HepG2 (cell line): ENCODE measurements around the gene SAP30. TPM values are rescaled to one million over a fixed set of nuclear protein-coding genes. Genes with fewer than 3 reads are reported as not detected.

Experiments
- ATF5 ChIP-seq: sonication (generic); formaldehyde crosslinking; IDR thresholded peaks from 2 replicates; pipeline ENCODE4 v1.4.0; 2020; ENCODE audit warnings: mild to moderate bottlenecking, low read depth, missing genetic modification reagents
- FLYWCH1 ChIP-seq: sonication (generic); formaldehyde crosslinking; IDR thresholded peaks from 2 replicates; pipeline ENCODE4 v1.8.1; 2023; ENCODE audit warnings: mild to moderate bottlenecking, missing genetic modification reagents
- FOXK2 ChIP-seq: fragments of 450-650 bp; IDR thresholded peaks from 2 replicates; pipeline ENCODE4 v1.6.1; 2016
- HES4 ChIP-seq: sonication (generic); formaldehyde crosslinking; IDR thresholded peaks from 2 replicates; pipeline ENCODE4 v1.9.0; 2021; ENCODE audit warnings: mild to moderate bottlenecking, missing genetic modification reagents, borderline replicate concordance
- HNRNPLL ChIP-seq: fragments of 200-400 bp; formaldehyde crosslinking; IDR thresholded peaks from 2 replicates; pipeline ENCODE4 v1.6.1; 2017; ENCODE audit warnings: mild to moderate bottlenecking, low read depth, low read length; ENCODE audit not compliant: poor library complexity, severe bottlenecking
- KDM5A ChIP-seq: fragments of 200-600 bp; sonication (generic); IDR thresholded peaks from 2 replicates; pipeline ENCODE4 v1.7.0; 2018; ENCODE audit warnings: antibody characterized with exemption, mild to moderate bottlenecking, low read length, borderline replicate concordance
- MYC ChIP-seq: sonication (generic); formaldehyde crosslinking; IDR thresholded peaks from 2 replicates; pipeline ENCODE4 v1.9.0; 2021; ENCODE audit warnings: missing genetic modification reagents, borderline replicate concordance
- NCOA1 ChIP-seq: sonication (generic); formaldehyde crosslinking; IDR thresholded peaks from 2 replicates; pipeline ENCODE4 v1.9.0; 2021; ENCODE audit warnings: missing genetic modification reagents
- NFE2L1 ChIP-seq: sonication (generic); formaldehyde crosslinking; IDR thresholded peaks from 2 replicates; pipeline ENCODE4 v1.4.0; 2020; ENCODE audit warnings: missing genetic modification reagents, mild to moderate bottlenecking, borderline replicate concordance
- NFE2L2 ChIP-seq: fragments of 150-350 bp; IDR thresholded peaks from 2 replicates; pipeline ENCODE4 v1.6.1; 2014; ENCODE audit warnings: low read length
- RBAK ChIP-seq: sonication (generic); formaldehyde crosslinking; IDR thresholded peaks from 2 replicates; pipeline ENCODE4 v1.5.1; 2020; ENCODE audit warnings: mild to moderate bottlenecking, missing genetic modification reagents
- REPIN1 ChIP-seq: sonication (generic); formaldehyde crosslinking; IDR thresholded peaks from 2 replicates; pipeline ENCODE4 v1.8.0; 2022; ENCODE audit warnings: missing genetic modification reagents, low read depth, mild to moderate bottlenecking, borderline replicate concordance
- REXO4 ChIP-seq: sonication (generic); formaldehyde crosslinking; IDR thresholded peaks from 2 replicates; pipeline ENCODE4 v1.8.0; 2022; ENCODE audit warnings: missing genetic modification reagents, mild to moderate bottlenecking, borderline replicate concordance
- SIX4 ChIP-seq: sonication (generic); formaldehyde crosslinking; IDR thresholded peaks from 2 replicates; pipeline ENCODE4 v1.4.0; 2020; ENCODE audit warnings: missing genetic modification reagents
- ZBTB10 ChIP-seq: sonication (generic); formaldehyde crosslinking; IDR thresholded peaks from 2 replicates; pipeline ENCODE4 v1.4.0; 2020; ENCODE audit warnings: missing genetic modification reagents, borderline replicate concordance
- ZBTB34 ChIP-seq: sonication (generic); formaldehyde crosslinking; IDR thresholded peaks from 2 replicates; pipeline ENCODE4 v1.8.0; 2022; ENCODE audit warnings: mild to moderate bottlenecking, missing genetic modification reagents
- ZMAT5 ChIP-seq: sonication (generic); formaldehyde crosslinking; IDR thresholded peaks from 2 replicates; pipeline ENCODE4 v1.5.0; 2020; ENCODE audit warnings: mild to moderate bottlenecking, low read depth, missing genetic modification reagents, borderline replicate concordance
- ZMYM4 ChIP-seq: sonication (generic); formaldehyde crosslinking; IDR thresholded peaks from 2 replicates; pipeline ENCODE4 v1.8.1; 2023; ENCODE audit warnings: mild to moderate bottlenecking, missing genetic modification reagents
- ZNF10 ChIP-seq: sonication (generic); formaldehyde crosslinking; IDR thresholded peaks from 2 replicates; pipeline ENCODE4 v1.4.0; 2020; ENCODE audit warnings: mild to moderate bottlenecking, low read depth, missing genetic modification reagents, borderline replicate concordance
- ZNF253 ChIP-seq: sonication (generic); formaldehyde crosslinking; IDR thresholded peaks from 2 replicates; pipeline ENCODE4 v1.8.0; 2022; ENCODE audit warnings: mild to moderate bottlenecking, missing genetic modification reagents, borderline replicate concordance
- ZNF260 ChIP-seq: sonication (generic); formaldehyde crosslinking; IDR thresholded peaks from 2 replicates; pipeline ENCODE4 v1.4.0; 2020; ENCODE audit warnings: missing genetic modification reagents, low read depth, mild to moderate bottlenecking, borderline replicate concordance
- ZNF563 ChIP-seq: sonication (generic); formaldehyde crosslinking; IDR thresholded peaks from 2 replicates; pipeline ENCODE4 v1.8.0; 2022; ENCODE audit warnings: mild to moderate bottlenecking, moderate library complexity, missing genetic modification reagents
- polyA plus RNA-seq, 8 experiments: library from polyadenylated mRNA; depleted of rRNA in 3 of 8; stranded (reverse) in 7 of 8; unstranded in 1 of 8; fragments of >200 nt; fragmentation: Illumina TruSeq in 4 of 8; extraction: Trizol in 4 of 8; gene quantifications; 2 replicates each; pipeline versions ENCODE4 v1.2.1 to v1.2.3, GENCODE V29; 2011 to 2016; ENCODE audit warnings: low read depth in 4 of 8, missing spikeins in 1 of 8, mixed read lengths in 1 of 8; ENCODE audit not compliant: insufficient read depth in 1 of 8
- total RNA-seq, 5 experiments: library from RNA; depleted of rRNA; stranded (reverse); fragments of >200 nt; fragmentation: Illumina TruSeq; extraction: Trizol; gene quantifications; 2 replicates each; pipeline ENCODE4 v1.2.3, GENCODE V29; 2016; ENCODE audit warnings: low read depth in 1 of 5
- TF ChIP-seq, protein P1 (sequence below): sonication (generic); formaldehyde crosslinking; IDR thresholded peaks from 2 replicates; pipeline ENCODE4 v1.5.0; 2020; ENCODE audit warnings: mild to moderate bottlenecking, missing genetic modification reagents

SAP30 gene
- total and polyA plus RNA-seq, 2 of the 13 experiments (the other 11 are each of a cell fraction or from before 2014, with no cell fraction given), result 14.2 to 25.1 TPM

DNA sequence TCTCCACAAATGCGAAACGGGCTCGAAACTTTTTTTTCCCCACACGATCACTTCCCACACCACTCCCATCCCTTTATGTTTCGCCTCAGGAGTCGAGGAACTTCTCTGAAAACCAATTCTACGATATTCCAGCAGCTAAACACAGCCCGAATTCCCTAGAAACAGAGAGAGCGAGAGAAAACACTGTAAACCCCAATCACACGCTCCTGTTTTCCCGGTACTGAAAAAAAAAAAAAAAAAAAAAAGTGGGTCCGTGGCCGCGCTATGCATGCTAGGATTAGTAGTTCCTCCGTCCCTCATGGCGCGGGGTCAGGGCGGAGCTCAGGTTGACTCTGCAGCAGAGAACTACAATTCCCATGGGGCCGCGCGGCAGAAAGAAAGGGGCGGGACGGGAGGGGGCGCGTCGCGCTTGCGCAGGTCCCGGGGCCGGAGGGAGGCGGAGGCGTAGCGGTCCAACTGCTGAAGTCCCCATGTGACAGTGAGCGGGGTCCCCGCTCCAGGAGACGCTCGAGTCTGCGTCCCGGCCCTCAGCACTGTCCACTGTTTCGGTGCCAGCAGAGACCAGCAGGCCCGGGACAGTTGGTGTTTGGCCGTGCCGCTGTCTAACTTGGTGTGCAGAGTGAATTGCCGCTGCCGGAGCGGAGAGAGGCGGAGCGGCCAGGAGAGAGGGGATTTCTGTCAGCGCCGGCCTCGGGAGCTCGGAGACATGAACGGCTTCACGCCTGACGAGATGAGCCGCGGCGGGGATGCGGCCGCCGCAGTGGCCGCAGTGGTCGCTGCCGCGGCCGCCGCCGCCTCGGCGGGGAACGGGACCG, at the start of gene SAP30 (continued):
- no peak for TF ChIP-seq NFE2L1 (CRISPR knock-in tag)
- TF ChIP-seq MYC (CRISPR knock-in tag), result peak; percentile 85; the same call in 1 of the 2 replicates
- TF ChIP-seq KDM5A, result no peak
- TF ChIP-seq ZBTB34 (CRISPR knock-in tag), result no peak
- TF ChIP-seq ZMAT5 (CRISPR knock-in tag), result no peak
- TF ChIP-seq ZNF563 (CRISPR knock-in tag), result no peak
- TF ChIP-seq FLYWCH1 (CRISPR knock-in tag), result no peak
- TF ChIP-seq RBAK (CRISPR knock-in tag), result no peak
- no peak; the same call in 1 of the 2 replicates for TF ChIP-seq SIX4 (CRISPR knock-in tag)
- no peak for TF ChIP-seq REXO4
- no peak for TF ChIP-seq FOXK2
- no peak for TF ChIP-seq ZBTB10 (CRISPR knock-in tag)
- TF ChIP-seq, protein P1, sequence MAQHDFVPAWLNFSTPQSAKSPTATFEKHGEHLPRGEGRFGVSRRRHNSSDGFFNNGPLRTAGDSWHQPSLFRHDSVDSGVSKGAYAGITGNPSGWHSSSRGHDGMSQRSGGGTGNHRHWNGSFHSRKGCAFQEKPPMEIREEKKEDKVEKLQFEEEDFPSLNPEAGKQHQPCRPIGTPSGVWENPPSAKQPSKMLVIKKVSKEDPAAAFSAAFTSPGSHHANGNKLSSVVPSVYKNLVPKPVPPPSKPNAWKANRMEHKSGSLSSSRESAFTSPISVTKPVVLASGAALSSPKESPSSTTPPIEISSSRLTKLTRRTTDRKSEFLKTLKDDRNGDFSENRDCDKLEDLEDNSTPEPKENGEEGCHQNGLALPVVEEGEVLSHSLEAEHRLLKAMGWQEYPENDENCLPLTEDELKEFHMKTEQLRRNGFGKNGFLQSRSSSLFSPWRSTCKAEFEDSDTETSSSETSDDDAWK (CRISPR knock-in tag), result no peak
- TF ChIP-seq ZMYM4, result peak; percentile 68; the same call in 1 of the 2 replicates
- peak; percentile 82 for TF ChIP-seq HNRNPLL
- no peak for TF ChIP-seq NFE2L2
- no peak for TF ChIP-seq ZNF260 (CRISPR knock-in tag)
- no peak for TF ChIP-seq NCOA1 (CRISPR knock-in tag)
- no peak for TF ChIP-seq REPIN1 (CRISPR knock-in tag)
- no peak for TF ChIP-seq ZNF10 (CRISPR knock-in tag)
- no peak for TF ChIP-seq ATF5 (CRISPR knock-in tag)
- TF ChIP-seq HES4 (CRISPR knock-in tag), result no peak
- no peak for TF ChIP-seq ZNF253 (CRISPR knock-in tag)
